Superior temporal gyrus (tissue), 1 donor: ENCODE results near the gene MCTP1.

ENCODE experiments used
- DNase-seq: peaks from one replicate; pipeline ENCODE4 v3.0.0-alpha.2; 2016; ENCODE audit errors: extremely low spot score

Gene MCTP1

GRCh38 chr5:94775088-94775487 is 509.8 kb downstream of the MCTP1 start:
- no peak for DNase-seq

- DNase-seq, result no peak
Observed at GRCh38 chr5:94771742-94772141, 513.2 kb downstream of the MCTP1 start.

GRCh38 chr5:94769996-94770395 is 514.9 kb downstream of the MCTP1 start:
- DNase-seq, result no peak

- no peak for DNase-seq
Observed at GRCh38 chr5:94761786-94762185, 523.1 kb downstream of the MCTP1 start.

- DNase-seq, result no peak
Observed at GRCh38 chr5:94761055-94761454, 523.8 kb downstream of the MCTP1 start.

GRCh38 chr5:94759961-94760360 is 524.9 kb downstream of the MCTP1 start:
- DNase-seq, result no peak

- DNase-seq, result no peak
Observed at GRCh38 chr5:94759022-94759421, 525.9 kb downstream of the MCTP1 start.

GRCh38 chr5:94754824-94755223 is 530.1 kb downstream of the MCTP1 start:
- DNase-seq, result no peak

GRCh38 chr5:94751460-94751859 is 533.4 kb downstream of the MCTP1 start:
- DNase-seq, result no peak

- DNase-seq, result no peak
Observed at GRCh38 chr5:94750681-94751080, 534.2 kb downstream of the MCTP1 start.

- DNase-seq, result no peak
Observed at GRCh38 chr5:94749042-94749441, 535.9 kb downstream of the MCTP1 start.

GRCh38 chr5:94748212-94748611 is 536.7 kb downstream of the MCTP1 start:
- DNase-seq, result no peak

GRCh38 chr5:94747371-94747770 is 537.5 kb downstream of the MCTP1 start:
- DNase-seq, result no peak

GRCh38 chr5:94746731-94747124 is 538.2 kb downstream of the MCTP1 start:
- DNase-seq, result no peak

GRCh38 chr5:94745786-94746730 is 538.8 kb downstream of the MCTP1 start:
- no peak for DNase-seq

- DNase-seq, result no peak
Observed at GRCh38 chr5:94744906-94745305, 540.0 kb downstream of the MCTP1 start.

- DNase-seq, result no peak
Observed at GRCh38 chr5:94742852-94743251, 542.0 kb downstream of the MCTP1 start.

- DNase-seq, result no peak
Observed at GRCh38 chr5:94740286-94740685, 544.6 kb downstream of the MCTP1 start.

GRCh38 chr5:94736498-94736897 is 548.4 kb downstream of the MCTP1 start:
- no peak for DNase-seq

GRCh38 chr5:94731471-94731870 is 553.4 kb downstream of the MCTP1 start:
- no peak for DNase-seq

GRCh38 chr5:94725142-94725541 is 559.8 kb downstream of the MCTP1 start:
- no peak for DNase-seq

GRCh38 chr5:94715768-94716167 is 569.1 kb downstream of the MCTP1 start:
- no peak for DNase-seq

GRCh38 chr5:94711785-94712184 is 573.1 kb downstream of the MCTP1 start:
- no peak for DNase-seq

GRCh38 chr5:94709277-94709676 is 575.6 kb downstream of the MCTP1 start:
- no peak for DNase-seq
